ENCODE measurements around the gene ACACA.

Gene ACACA

DNA sequence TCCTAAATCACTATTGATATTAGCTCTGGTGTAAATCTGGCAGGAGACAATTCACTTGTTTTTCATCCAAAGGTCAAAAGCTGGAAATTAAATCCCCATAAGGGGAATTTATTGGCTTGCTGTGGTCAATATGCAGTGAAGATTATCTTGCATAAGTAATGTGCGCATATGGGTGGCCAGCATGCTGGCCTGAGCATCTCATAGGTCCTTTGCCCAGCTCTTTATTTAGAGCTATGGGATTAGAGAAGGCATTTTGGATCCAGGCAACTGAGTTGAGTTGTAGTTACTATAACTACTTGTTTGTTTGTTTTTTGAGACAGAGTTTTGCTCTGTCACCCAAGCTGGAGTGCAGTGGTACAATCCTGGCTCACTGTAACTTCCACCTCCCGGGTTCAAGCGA lies 347.1 kb downstream of the ACACA start:
- Histone ChIP-seq H3K4me1 (ENCODE audit: control insufficient read depth, insufficient read depth, low read length) (no peaks in the 10 kb centered on the region), H3K9me3 (ENCODE audit: control insufficient read depth, insufficient read depth, low read depth, low read length) (no peaks in the 10 kb centered on the region), H3K4me3 (ENCODE audit: low read depth, low read length) (no peak overlapping the region), H3K27ac (ENCODE audit: extremely low read depth, low read depth, low read length) (no peak overlapping the region), H3K36me3 (ENCODE audit: control insufficient read depth in 2 of 2, insufficient read depth in 1 of 2, low read length in 2 of 2) (peaks cover 6 to 18% of the 10 kb centered on the region in 2 experiments; a peak in 2 of 3 replicates)
- ChIA-PET CTCF (interaction anchor here (0.6 to 2.9 kb wide), 2 partner anchors 12 to 82 kb away, joined by 6 to 16 read pairs; no protein-coding TSS in a partner anchor), POLR2A (interaction anchor here (0.6 to 1.3 kb wide), 3 partner anchors 9 to 443 kb away, joined by 3 to 7 read pairs (median 3); no protein-coding TSS in a partner anchor)
- TF ChIP-seq ZNF555 (tag by site-specific recombination; conservative IDR thresholded peaks at IDR 0.05), result no peak
- TF ChIP-seq, protein P1, sequence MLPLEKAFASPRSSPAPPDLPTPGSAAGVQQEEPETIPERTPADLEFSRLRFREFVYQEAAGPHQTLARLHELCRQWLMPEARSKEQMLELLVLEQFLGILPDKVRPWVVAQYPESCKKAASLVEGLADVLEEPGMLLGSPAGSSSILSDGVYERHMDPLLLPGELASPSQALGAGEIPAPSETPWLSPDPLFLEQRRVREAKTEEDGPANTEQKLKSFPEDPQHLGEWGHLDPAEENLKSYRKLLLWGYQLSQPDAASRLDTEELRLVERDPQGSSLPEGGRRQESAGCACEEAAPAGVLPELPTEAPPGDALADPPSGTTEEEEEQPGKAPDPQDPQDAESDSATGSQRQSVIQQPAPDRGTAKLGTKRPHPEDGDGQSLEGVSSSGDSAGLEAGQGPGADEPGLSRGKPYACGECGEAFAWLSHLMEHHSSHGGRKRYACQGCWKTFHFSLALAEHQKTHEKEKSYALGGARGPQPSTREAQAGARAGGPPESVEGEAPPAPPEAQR (tag by site-specific recombination; IDR thresholded peaks at IDR 0.05), result no peak
- TF ChIP-seq, protein P2, sequence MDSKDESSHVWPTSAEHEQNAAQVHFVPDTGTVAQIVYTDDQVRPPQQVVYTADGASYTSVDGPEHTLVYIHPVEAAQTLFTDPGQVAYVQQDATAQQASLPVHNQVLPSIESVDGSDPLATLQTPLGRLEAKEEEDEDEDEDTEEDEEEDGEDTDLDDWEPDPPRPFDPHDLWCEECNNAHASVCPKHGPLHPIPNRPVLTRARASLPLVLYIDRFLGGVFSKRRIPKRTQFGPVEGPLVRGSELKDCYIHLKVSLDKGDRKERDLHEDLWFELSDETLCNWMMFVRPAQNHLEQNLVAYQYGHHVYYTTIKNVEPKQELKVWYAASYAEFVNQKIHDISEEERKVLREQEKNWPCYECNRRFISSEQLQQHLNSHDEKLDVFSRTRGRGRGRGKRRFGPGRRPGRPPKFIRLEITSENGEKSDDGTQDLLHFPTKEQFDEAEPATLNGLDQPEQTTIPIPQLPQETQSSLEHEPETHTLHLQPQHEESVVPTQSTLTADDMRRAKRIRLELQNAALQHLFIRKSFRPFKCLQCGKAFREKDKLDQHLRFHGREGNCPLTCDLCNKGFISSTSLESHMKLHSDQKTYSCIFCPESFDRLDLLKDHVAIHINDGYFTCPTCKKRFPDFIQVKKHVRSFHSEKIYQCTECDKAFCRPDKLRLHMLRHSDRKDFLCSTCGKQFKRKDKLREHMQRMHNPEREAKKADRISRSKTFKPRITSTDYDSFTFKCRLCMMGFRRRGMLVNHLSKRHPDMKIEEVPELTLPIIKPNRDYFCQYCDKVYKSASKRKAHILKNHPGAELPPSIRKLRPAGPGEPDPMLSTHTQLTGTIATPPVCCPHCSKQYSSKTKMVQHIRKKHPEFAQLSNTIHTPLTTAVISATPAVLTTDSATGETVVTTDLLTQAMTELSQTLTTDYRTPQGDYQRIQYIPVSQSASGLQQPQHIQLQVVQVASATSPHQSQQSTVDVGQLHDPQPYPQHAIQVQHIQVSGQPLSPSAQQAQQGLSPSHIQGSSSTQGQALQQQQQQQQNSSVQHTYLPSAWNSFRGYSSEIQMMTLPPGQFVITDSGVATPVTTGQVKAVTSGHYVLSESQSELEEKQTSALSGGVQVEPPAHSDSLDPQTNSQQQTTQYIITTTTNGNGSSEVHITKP (tag by site-specific recombination; IDR thresholded peaks at IDR 0.05), result peak; percentile 28
- no peak for TF ChIP-seq OSR2 (tag by site-specific recombination; IDR thresholded peaks at IDR 0.05)
- TF ChIP-seq, protein P3, sequence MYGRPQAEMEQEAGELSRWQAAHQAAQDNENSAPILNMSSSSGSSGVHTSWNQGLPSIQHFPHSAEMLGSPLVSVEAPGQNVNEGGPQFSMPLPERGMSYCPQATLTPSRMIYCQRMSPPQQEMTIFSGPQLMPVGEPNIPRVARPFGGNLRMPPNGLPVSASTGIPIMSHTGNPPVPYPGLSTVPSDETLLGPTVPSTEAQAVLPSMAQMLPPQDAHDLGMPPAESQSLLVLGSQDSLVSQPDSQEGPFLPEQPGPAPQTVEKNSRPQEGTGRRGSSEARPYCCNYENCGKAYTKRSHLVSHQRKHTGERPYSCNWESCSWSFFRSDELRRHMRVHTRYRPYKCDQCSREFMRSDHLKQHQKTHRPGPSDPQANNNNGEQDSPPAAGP (tag by site-specific recombination; IDR thresholded peaks at IDR 0.05), result no peak

DNA sequence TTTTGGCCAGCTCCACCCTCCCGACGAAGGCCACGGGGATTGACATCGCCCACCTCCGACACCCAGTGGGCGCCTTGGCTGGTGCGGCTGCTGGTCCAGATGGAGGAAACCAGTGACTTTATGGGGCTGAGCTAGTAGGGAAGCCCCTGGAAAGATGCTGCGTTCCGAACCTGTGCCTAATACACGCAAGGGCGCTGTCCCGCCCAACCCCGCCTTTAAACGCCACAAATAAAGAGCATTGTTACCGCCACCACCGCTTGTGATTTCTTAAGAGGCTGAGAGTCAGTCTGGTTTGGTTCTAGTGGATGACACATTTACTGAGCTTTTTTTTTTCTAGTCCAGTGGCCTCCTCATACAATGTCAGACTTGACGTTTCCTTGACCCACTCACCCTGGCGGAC lies 350.0 kb downstream of the ACACA start:
- H3K27ac ChIP-seq (ENCODE audit: extremely low read depth, low read depth, low read length), result no peak overlapping the region
- no peaks in the 10 kb centered on the region for H3K4me1 ChIP-seq (ENCODE audit: control insufficient read depth, insufficient read depth, low read length)
- no peaks in the 10 kb centered on the region for H3K9me3 ChIP-seq (ENCODE audit: control insufficient read depth, insufficient read depth, low read depth, low read length)
- peaks cover 6 to 32% of the 10 kb centered on the region in 2 experiments; a peak in 2 of 3 replicates for H3K36me3 ChIP-seq (ENCODE audit: control insufficient read depth in 2 of 2, insufficient read depth in 1 of 2, low read length in 2 of 2)
- H3K4me3 ChIP-seq (ENCODE audit: low read depth, low read length), result no peak overlapping the region
- ChIA-PET CTCF (interaction anchor here (0.7 to 2.1 kb wide), 2 partner anchors 9 to 49 kb away, joined by 4 to 9 read pairs; no protein-coding TSS in a partner anchor), POLR2A (no interaction called here)
- TF ChIP-seq ZNF174 (tag by site-specific recombination; IDR thresholded peaks at IDR 0.05) (no peak), ZNF48 (tag by site-specific recombination; IDR thresholded peaks at IDR 0.05) (no peak), SETDB1 (IDR thresholded peaks at IDR 0.05; ENCODE audit: insufficient read length, low read length) (no peak), ZNF239 (tag by site-specific recombination; IDR thresholded peaks at IDR 0.05) (no peak), KLF16 (tag by site-specific recombination; IDR thresholded peaks at IDR 0.05) (no peak), ZNF350 (tag by site-specific recombination; IDR thresholded peaks at IDR 0.05) (no peak), KLF8 (tag by site-specific recombination; IDR thresholded peaks at IDR 0.05) (no peak), ZFP37 (tag by site-specific recombination; IDR thresholded peaks at IDR 0.05) (no peak), ZNF600 (tag by site-specific recombination; IDR thresholded peaks at IDR 0.05) (no peak), ZNF670 (tag by site-specific recombination; IDR thresholded peaks at IDR 0.05; ENCODE audit: low read depth) (no peak), ZNF623 (tag by site-specific recombination; IDR thresholded peaks at IDR 0.05) (no peak), BCL11A (tag by site-specific recombination; IDR thresholded peaks at IDR 0.05; ENCODE audit: low read depth) (no peak), ZBTB1 (tag by site-specific recombination; IDR thresholded peaks at IDR 0.05) (no peak), ZNF660 (tag by site-specific recombination; IDR thresholded peaks at IDR 0.05) (no peak)
- TF ChIP-seq, protein P4, sequence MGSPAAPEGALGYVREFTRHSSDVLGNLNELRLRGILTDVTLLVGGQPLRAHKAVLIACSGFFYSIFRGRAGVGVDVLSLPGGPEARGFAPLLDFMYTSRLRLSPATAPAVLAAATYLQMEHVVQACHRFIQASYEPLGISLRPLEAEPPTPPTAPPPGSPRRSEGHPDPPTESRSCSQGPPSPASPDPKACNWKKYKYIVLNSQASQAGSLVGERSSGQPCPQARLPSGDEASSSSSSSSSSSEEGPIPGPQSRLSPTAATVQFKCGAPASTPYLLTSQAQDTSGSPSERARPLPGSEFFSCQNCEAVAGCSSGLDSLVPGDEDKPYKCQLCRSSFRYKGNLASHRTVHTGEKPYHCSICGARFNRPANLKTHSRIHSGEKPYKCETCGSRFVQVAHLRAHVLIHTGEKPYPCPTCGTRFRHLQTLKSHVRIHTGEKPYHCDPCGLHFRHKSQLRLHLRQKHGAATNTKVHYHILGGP (tag by site-specific recombination; IDR thresholded peaks at IDR 0.05), result no peak
- TF ChIP-seq, protein P5, sequence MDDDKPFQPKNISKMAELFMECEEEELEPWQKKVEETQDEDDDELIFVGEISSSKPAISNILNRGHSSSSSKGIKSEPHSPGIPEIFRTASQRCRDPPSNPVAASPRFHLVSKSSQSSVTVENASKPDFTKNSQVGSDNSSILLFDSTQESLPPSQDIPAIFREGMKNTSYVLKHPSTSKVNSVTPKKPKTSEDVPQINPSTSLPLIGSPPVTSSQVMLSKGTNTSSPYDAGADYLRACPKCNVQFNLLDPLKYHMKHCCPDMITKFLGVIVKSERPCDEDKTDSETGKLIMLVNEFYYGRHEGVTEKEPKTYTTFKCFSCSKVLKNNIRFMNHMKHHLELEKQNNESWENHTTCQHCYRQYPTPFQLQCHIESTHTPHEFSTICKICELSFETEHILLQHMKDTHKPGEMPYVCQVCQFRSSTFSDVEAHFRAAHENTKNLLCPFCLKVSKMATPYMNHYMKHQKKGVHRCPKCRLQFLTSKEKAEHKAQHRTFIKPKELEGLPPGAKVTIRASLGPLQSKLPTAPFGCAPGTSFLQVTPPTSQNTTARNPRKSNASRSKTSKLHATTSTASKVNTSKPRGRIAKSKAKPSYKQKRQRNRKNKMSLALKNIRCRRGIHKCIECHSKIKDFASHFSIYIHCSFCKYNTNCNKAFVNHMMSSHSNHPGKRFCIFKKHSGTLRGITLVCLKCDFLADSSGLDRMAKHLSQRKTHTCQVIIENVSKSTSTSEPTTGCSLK (tag by site-specific recombination; IDR thresholded peaks at IDR 0.05), result no peak
- TF ChIP-seq, protein P6, sequence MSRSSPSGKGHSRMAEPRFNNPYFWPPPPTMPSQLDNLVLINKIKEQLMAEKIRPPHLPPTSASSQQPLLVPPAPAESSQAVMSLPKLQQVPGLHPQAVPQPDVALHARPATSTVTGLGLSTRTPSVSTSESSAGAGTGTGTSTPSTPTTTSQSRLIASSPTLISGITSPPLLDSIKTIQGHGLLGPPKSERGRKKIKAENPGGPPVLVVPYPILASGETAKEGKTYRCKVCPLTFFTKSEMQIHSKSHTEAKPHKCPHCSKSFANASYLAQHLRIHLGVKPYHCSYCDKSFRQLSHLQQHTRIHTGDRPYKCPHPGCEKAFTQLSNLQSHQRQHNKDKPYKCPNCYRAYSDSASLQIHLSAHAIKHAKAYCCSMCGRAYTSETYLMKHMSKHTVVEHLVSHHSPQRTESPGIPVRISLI (tag by site-specific recombination; IDR thresholded peaks at IDR 0.05), result no peak
- TF ChIP-seq, protein P1 (tag by site-specific recombination; IDR thresholded peaks at IDR 0.05), result no peak

Measured in HEK293 (cell line).